ENCODE data around the gene PLXNB2.

PLXNB2 gene

DNA sequence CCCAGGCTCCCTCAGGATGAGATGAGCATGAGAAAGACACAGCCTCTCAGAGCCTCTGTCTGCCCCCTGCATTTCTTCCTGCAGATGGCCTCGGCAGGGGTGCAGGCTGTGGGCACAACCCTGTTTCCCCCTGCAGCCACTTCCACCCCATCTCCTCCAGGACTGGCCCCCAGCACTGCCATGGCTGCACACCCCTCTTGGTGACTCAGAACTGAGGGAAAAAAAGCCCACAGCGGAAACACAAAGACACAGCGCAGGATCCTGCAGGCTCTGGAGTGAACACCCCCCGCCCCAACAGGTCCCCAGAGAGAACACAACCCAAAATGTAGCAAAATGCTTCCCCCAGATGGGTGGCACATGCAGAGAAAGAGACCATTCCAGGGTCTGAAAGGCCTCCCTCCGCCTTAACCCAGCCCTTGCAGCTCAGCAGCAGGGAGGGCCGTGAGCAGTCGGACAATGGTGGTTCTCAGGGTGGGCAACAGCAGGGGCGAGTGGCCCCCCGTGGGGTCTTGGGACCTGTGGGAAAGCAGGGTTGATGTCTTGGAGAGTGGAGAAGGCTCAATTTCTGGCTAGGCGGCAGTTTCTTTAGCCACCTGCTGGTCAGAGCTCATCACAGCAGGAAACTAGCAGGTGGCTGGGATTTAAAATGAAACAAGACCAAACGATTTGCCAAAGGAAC is 70.6 kb downstream of the PLXNB2 start:
- peaks cover 23% of the 10 kb centered on the region for H3K36me3 ChIP-seq (ENCODE audit: control insufficient read depth, insufficient read depth, low read length)
- H3K9me3 ChIP-seq (ENCODE audit: control insufficient read depth, low read length), result peaks cover 7% of the 10 kb centered on the region
- H3K4me1 ChIP-seq (ENCODE audit: control insufficient read depth, insufficient read depth, low read length, poor library complexity, severe bottlenecking), result no peaks in the 10 kb centered on the region
- H3K4me3 ChIP-seq (ENCODE audit: extremely low read depth, insufficient read depth, low read length, poor library complexity, severe bottlenecking), result no peak overlapping the region
- H3K27ac ChIP-seq (ENCODE audit: low read depth, low read length, severe bottlenecking), result no peak overlapping the region
- WGBS, 2 experiments (ENCODE audit: insufficient coverage in 2 of 2), result 84 to 85% methylated on average over 7 to 9 of the region's 11 CpGs

DNA sequence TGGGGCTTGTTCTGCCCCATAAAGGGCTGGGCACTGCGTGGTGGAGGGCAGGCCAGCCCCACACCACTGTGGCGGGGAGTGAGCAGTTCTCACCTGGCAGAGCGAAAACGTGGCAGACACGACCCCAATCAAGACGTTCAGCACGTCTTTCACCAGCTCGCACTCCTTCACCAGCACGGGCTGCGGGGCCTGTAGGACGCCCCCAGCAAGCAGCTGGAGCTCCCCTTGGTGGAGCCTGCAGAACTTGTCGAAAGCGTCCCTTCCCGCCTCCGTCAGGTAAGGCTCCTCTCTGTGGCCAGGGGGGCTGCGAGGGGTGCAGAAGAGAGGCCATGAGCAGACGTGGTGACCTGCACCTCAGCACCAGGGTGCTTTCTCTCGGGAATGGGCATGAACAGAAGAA is 74.2 kb downstream of the PLXNB2 start:
- H3K4me1 ChIP-seq (ENCODE audit: control insufficient read depth, insufficient read depth, low read length, poor library complexity, severe bottlenecking), result no peaks in the 10 kb centered on the region
- H3K27ac ChIP-seq (ENCODE audit: low read depth, low read length, severe bottlenecking), result no peak overlapping the region
- peaks cover 27% of the 10 kb centered on the region for H3K36me3 ChIP-seq (ENCODE audit: control insufficient read depth, insufficient read depth, low read length)
- 94 to 96% methylated on average over 16 to 18 of the region's 18 CpGs for WGBS, 2 experiments (ENCODE audit: insufficient coverage in 2 of 2)
- H3K9me3 ChIP-seq (ENCODE audit: control insufficient read depth, low read length), result peaks cover 7% of the 10 kb centered on the region
- no peak overlapping the region for H3K4me3 ChIP-seq (ENCODE audit: extremely low read depth, insufficient read depth, low read length, poor library complexity, severe bottlenecking)

DNA sequence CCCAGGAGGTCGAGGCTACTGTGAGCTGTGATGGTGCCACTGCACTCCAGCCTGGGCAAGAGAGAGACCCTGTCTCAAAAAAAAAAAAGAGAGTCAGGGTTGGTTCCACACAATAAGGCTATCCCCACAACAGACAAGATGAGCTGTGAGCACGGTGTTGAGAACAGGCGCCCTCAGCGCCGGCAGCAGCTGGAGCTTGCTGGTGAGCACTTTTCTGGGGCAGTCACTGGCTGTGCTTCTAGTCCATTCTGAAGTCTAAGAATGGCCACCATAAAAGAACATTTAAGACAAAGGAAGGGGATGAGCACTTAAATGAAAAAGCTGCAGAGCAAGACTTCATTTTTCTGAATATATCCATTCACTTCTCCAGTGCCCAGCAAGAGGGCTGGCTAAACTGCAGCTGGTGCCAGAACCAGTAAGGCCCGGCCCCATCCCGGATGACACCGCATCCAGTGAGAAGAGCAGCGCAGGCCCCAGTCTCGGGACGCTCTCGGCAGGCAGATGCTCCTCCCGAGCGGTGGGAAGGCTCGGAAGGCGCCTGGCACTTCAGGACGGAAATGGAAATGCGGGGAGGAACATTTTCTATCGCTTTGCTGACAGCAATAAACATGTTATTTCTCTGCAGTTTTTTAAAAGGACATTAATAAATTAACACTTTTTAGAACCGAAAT is 74.8 kb downstream of the PLXNB2 start:
- Histone ChIP-seq H3K4me3 (ENCODE audit: extremely low read depth, insufficient read depth, low read length, poor library complexity, severe bottlenecking) (no peak overlapping the region), H3K9me3 (ENCODE audit: control insufficient read depth, low read length) (peaks cover 7% of the 10 kb centered on the region), H3K36me3 (ENCODE audit: control insufficient read depth, insufficient read depth, low read length) (peaks cover 27% of the 10 kb centered on the region), H3K27ac (ENCODE audit: low read depth, low read length, severe bottlenecking) (no peak overlapping the region), H3K4me1 (ENCODE audit: control insufficient read depth, insufficient read depth, low read length, poor library complexity, severe bottlenecking) (no peaks in the 10 kb centered on the region)
- 94 to 96% methylated on average over 20 of the region's 20 CpGs for WGBS, 2 experiments (ENCODE audit: insufficient coverage in 2 of 2)

- 97% methylated on average over 13 to 14 of the region's 16 CpGs for WGBS, 2 experiments (ENCODE audit: insufficient coverage in 2 of 2)
- Histone ChIP-seq H3K27ac (ENCODE audit: low read depth, low read length, severe bottlenecking) (no peak overlapping the region), H3K4me1 (ENCODE audit: control insufficient read depth, insufficient read depth, low read length, poor library complexity, severe bottlenecking) (no peaks in the 10 kb centered on the region), H3K36me3 (ENCODE audit: control insufficient read depth, insufficient read depth, low read length) (peaks cover 29% of the 10 kb centered on the region), H3K4me3 (ENCODE audit: extremely low read depth, insufficient read depth, low read length, poor library complexity, severe bottlenecking) (no peak overlapping the region), H3K9me3 (ENCODE audit: control insufficient read depth, low read length) (no peaks in the 10 kb centered on the region)
Observed at GRCh38 chr22:50229370-50229769, 78.1 kb downstream of the PLXNB2 start.

GRCh38 chr22:50228366-50228765 is 79.1 kb downstream of the PLXNB2 start:
- no peak overlapping the region for H3K27ac ChIP-seq (ENCODE audit: low read depth, low read length, severe bottlenecking)

GRCh38 chr22:50227579-50228215 is 79.7 kb downstream of the PLXNB2 start:
- 94 to 95% methylated on average over 14 to 23 of the region's 25 CpGs for WGBS, 2 experiments (ENCODE audit: insufficient coverage in 2 of 2)
- Histone ChIP-seq H3K9me3 (ENCODE audit: control insufficient read depth, low read length) (no peaks in the 10 kb centered on the region), H3K4me3 (ENCODE audit: extremely low read depth, insufficient read depth, low read length, poor library complexity, severe bottlenecking) (no peak overlapping the region), H3K36me3 (ENCODE audit: control insufficient read depth, insufficient read depth, low read length) (peaks cover 45% of the 10 kb centered on the region), H3K4me1 (ENCODE audit: control insufficient read depth, insufficient read depth, low read length, poor library complexity, severe bottlenecking) (no peaks in the 10 kb centered on the region), H3K27ac (ENCODE audit: low read depth, low read length, severe bottlenecking) (no peak overlapping the region)

More at GRCh38 chr22:50228366-50228765, 79.1 kb downstream of the PLXNB2 start:
- Histone ChIP-seq H3K4me1 (ENCODE audit: control insufficient read depth, insufficient read depth, low read length, poor library complexity, severe bottlenecking) (no peaks in the 10 kb centered on the region), H3K4me3 (ENCODE audit: extremely low read depth, insufficient read depth, low read length, poor library complexity, severe bottlenecking) (no peak overlapping the region), H3K36me3 (ENCODE audit: control insufficient read depth, insufficient read depth, low read length) (peaks cover 39% of the 10 kb centered on the region), H3K9me3 (ENCODE audit: control insufficient read depth, low read length) (no peaks in the 10 kb centered on the region)
- WGBS, 2 experiments (ENCODE audit: insufficient coverage in 2 of 2), result 92 to 94% methylated on average over 5 to 9 of the region's 9 CpGs

GRCh38 chr22:50226875-50227165 is 80.6 kb downstream of the PLXNB2 start:
- Histone ChIP-seq H3K9me3 (ENCODE audit: control insufficient read depth, low read length) (no peaks in the 10 kb centered on the region), H3K36me3 (ENCODE audit: control insufficient read depth, insufficient read depth, low read length) (peaks cover 54% of the 10 kb centered on the region), H3K4me1 (ENCODE audit: control insufficient read depth, insufficient read depth, low read length, poor library complexity, severe bottlenecking) (no peaks in the 10 kb centered on the region), H3K4me3 (ENCODE audit: extremely low read depth, insufficient read depth, low read length, poor library complexity, severe bottlenecking) (no peak overlapping the region), H3K27ac (ENCODE audit: low read depth, low read length, severe bottlenecking) (no peak overlapping the region)
- 95 to 96% methylated on average over 15 to 18 of the region's 18 CpGs for WGBS, 2 experiments (ENCODE audit: insufficient coverage in 2 of 2)

GRCh38 chr22:50226063-50226874 is 81.2 kb downstream of the PLXNB2 start:
- no peaks in the 10 kb centered on the region for H3K9me3 ChIP-seq (ENCODE audit: control insufficient read depth, low read length)
- no peak overlapping the region for H3K4me3 ChIP-seq (ENCODE audit: extremely low read depth, insufficient read depth, low read length, poor library complexity, severe bottlenecking)
- WGBS, 2 experiments (ENCODE audit: insufficient coverage in 2 of 2), result 95 to 98% methylated on average over 18 to 26 of the region's 31 CpGs
- H3K4me1 ChIP-seq (ENCODE audit: control insufficient read depth, insufficient read depth, low read length, poor library complexity, severe bottlenecking), result no peaks in the 10 kb centered on the region
- peaks cover 59% of the 10 kb centered on the region for H3K36me3 ChIP-seq (ENCODE audit: control insufficient read depth, insufficient read depth, low read length)
- H3K27ac ChIP-seq (ENCODE audit: low read depth, low read length, severe bottlenecking), result no peak overlapping the region

GRCh38 chr22:50225200-50225969 is 82.1 kb downstream of the PLXNB2 start:
- H3K4me1 ChIP-seq (ENCODE audit: control insufficient read depth, insufficient read depth, low read length, poor library complexity, severe bottlenecking), result no peaks in the 10 kb centered on the region
- no peak overlapping the region for H3K4me3 ChIP-seq (ENCODE audit: extremely low read depth, insufficient read depth, low read length, poor library complexity, severe bottlenecking)
- peaks cover 63% of the 10 kb centered on the region for H3K36me3 ChIP-seq (ENCODE audit: control insufficient read depth, insufficient read depth, low read length)
- H3K27ac ChIP-seq (ENCODE audit: low read depth, low read length, severe bottlenecking), result no peak overlapping the region
- WGBS, 2 experiments (ENCODE audit: insufficient coverage in 2 of 2), result 92 to 94% methylated on average over 17 to 21 of the region's 24 CpGs
- H3K9me3 ChIP-seq (ENCODE audit: control insufficient read depth, low read length), result no peaks in the 10 kb centered on the region

All from mesodermal cell (in vitro differentiated cells).